Fibroblast of mammary gland (primary cell): Measurements from ENCODE around the gene STH.

Experiments used
- DNase-seq: peaks from one replicate; pipeline ENCODE4 v3.0.0-alpha.2; 2010; ENCODE audit warnings: low read depth
- H3K4me3 ChIP-seq: 2 replicates; pipeline ENCODE4 v1.5.1; 2011; ENCODE audit warnings: low read depth, mild to moderate bottlenecking, low read length, moderate library complexity; ENCODE audit not compliant: control insufficient read depth
- TF ChIP-seq, protein P1 (sequence below): conservative IDR thresholded peaks from 2 replicates; pipeline ENCODE4 v1.5.1; 2011; ENCODE audit warnings: low read depth, low read length, inconsistent platforms; ENCODE audit not compliant: control insufficient read depth, insufficient read depth

STH gene

DNA sequence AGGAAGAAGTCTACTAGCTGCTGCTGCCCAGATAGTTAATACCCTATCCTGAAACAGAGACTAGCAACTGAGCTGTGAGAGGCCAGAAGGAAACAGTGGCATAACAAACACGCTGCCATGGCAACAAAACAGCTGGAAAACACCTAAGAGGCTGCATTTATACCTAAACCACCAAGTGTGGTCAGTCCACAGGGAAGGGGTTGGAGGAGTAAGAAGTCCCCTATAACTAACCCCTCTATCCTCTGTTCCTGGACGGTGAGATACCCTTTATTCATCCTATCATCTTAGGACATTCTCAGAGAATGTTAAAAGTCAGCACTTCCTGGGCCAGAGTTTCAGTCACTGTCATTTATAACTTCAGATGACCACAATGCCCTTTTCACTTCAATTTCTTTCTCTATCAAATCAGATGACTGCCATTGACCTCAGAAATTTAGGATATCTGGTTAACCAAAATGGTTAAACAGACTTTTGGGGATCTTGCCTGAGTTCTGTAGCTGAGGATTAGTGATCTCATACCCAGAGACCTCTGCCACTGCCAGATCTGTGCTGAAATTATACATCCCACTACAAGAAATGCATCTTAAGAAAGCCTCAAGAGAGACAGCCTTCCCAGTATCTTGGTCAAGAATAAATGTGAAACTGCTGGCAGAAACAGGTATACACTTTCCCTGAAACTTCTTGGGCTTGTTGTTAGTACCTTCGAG lies 36.2 kb downstream of the STH start:
- no peak overlapping the region for H3K4me3 ChIP-seq
- no peak for DNase-seq
- TF ChIP-seq, protein P1, sequence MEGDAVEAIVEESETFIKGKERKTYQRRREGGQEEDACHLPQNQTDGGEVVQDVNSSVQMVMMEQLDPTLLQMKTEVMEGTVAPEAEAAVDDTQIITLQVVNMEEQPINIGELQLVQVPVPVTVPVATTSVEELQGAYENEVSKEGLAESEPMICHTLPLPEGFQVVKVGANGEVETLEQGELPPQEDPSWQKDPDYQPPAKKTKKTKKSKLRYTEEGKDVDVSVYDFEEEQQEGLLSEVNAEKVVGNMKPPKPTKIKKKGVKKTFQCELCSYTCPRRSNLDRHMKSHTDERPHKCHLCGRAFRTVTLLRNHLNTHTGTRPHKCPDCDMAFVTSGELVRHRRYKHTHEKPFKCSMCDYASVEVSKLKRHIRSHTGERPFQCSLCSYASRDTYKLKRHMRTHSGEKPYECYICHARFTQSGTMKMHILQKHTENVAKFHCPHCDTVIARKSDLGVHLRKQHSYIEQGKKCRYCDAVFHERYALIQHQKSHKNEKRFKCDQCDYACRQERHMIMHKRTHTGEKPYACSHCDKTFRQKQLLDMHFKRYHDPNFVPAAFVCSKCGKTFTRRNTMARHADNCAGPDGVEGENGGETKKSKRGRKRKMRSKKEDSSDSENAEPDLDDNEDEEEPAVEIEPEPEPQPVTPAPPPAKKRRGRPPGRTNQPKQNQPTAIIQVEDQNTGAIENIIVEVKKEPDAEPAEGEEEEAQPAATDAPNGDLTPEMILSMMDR = no peak

GRCh38 chr17:46036491-46036890 lies 37.4 kb downstream of the STH start:
- no peak overlapping the region for H3K4me3 ChIP-seq
- no peak for DNase-seq
- TF ChIP-seq, protein P1 = no peak

- DNase-seq = no peak
- TF ChIP-seq, protein P1 = no peak
- H3K4me3 ChIP-seq = no peak overlapping the region
These were observed 38.7 kb downstream of the STH start for GRCh38 chr17:46037722-46038255.

DNA sequence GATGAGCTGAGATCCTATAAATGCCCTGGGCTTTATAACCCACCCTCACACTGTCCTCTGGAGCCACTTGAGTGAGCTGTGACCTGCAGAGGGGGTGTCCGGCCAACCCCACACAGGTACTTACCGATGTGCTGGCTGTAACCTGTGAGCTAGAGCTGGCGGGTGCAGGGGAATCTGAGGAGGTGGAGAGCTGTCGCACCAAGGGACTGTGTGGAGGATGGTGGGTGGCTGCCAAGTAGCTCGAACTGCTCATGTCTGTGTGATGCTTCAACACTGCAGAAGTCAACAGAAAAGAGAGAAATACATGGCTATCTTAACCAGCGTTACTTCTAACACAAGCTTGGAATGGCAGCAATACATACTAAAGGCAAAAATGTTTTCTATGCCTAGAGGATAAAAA lies 39.4 kb downstream of the STH start:
- H3K4me3 ChIP-seq = no peak overlapping the region
- DNase-seq = no peak
- TF ChIP-seq, protein P1 = no peak

- no peak for DNase-seq
- TF ChIP-seq, protein P1 = no peak
- no peak overlapping the region for H3K4me3 ChIP-seq
These were observed 39.9 kb downstream of the STH start for GRCh38 chr17:46038937-46039336.

DNA sequence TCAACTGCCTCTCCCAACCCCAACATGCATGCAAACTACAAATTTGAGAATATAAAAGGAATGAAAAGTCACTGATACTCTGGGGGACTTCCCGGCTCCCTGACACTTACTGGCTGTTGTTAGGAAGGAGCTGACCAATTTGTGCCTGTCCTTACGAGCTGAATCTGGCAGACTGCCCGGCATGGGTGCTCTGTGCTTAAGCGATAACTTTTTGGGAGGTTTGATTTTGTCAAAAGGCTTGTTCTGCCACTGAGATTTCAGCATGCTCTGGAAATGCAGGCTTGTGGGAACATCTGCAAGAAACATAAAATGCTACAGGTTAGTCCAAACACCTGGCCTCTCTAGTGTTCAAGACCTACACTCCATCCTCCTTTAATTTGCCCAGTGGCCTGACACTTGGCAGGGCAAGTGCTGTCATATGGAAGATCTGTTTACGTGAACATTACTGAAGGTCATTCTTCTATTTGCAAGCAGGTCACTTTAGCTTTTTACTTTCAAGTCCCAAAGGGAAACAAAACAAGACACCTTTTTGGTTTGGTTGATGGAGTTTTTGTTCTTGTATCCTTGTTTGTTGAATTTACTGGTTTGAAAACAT lies 40.6 kb downstream of the STH start:
- TF ChIP-seq, protein P1 = no peak
- H3K4me3 ChIP-seq = no peak overlapping the region
- no peak for DNase-seq

GRCh38 chr17:46042246-46042645 lies 43.2 kb downstream of the STH start:
- no peak for DNase-seq
- TF ChIP-seq, protein P1 = no peak
- H3K4me3 ChIP-seq = no peak overlapping the region
